ENCODE results near the gene ANXA1. TPM values are rescaled to one million over a fixed set of nuclear protein-coding genes. Genes with fewer than 3 reads are reported as not detected.

Gene ANXA1
- total RNA-seq, 2 donors from 2014 or later, result 37.9 to 44.8 TPM

DNA sequence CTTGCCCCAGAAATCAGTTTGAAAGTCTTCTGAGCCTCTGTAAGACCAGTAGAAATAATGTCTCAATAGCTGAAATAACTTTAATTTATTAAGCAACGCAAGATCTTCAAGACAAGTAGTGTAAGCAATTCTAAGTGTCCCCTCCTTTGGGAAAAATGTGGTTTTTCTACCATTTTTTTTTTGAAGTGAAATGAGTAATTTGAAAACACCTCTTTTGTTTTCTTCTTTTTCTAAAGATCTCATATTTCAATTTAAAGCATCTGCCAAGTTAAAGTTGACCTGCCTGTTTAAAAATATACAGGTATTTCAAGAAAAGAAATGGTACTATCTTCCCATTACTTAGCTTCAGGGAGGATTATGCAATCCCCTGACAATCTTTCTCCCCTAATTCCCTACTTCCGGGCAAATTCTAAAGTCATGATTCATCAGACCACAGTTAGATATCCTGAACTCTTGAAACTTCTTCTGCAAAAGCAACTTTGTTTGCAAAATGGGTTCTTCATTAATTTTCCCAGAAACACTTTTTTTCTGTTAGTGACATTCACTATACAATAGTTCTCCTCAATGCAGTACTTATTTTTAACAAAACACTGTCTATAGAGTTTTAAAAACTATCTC, 7.8 kb upstream of the ANXA1 start:
- H3K9me3 ChIP-seq, result no peaks in the 10 kb centered on the region
- H3K27me3 ChIP-seq, result no peaks in the 10 kb centered on the region
- 36 to 43% methylated on average over 2 of the region's 2 CpGs for WGBS, 2 donors
- no peaks in the 10 kb centered on the region for H3K36me3 ChIP-seq (replicated peaks in 1 of 2; ENCODE audit: insufficient read depth in 1 of 2, low read depth in 2 of 2)
- TF ChIP-seq, protein P1, sequence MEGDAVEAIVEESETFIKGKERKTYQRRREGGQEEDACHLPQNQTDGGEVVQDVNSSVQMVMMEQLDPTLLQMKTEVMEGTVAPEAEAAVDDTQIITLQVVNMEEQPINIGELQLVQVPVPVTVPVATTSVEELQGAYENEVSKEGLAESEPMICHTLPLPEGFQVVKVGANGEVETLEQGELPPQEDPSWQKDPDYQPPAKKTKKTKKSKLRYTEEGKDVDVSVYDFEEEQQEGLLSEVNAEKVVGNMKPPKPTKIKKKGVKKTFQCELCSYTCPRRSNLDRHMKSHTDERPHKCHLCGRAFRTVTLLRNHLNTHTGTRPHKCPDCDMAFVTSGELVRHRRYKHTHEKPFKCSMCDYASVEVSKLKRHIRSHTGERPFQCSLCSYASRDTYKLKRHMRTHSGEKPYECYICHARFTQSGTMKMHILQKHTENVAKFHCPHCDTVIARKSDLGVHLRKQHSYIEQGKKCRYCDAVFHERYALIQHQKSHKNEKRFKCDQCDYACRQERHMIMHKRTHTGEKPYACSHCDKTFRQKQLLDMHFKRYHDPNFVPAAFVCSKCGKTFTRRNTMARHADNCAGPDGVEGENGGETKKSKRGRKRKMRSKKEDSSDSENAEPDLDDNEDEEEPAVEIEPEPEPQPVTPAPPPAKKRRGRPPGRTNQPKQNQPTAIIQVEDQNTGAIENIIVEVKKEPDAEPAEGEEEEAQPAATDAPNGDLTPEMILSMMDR (IDR thresholded peaks at IDR 0.05), result no peak
- TF ChIP-seq POLR2A (IDR thresholded peaks at IDR 0.05), result no peak
- ATAC-seq, result peak; percentile 62
- DNase-seq, result no peak
- peaks cover 8% of the 10 kb centered on the region for H3K4me1 ChIP-seq
- intact Hi-C loops (cut with DNase I), result no loop called here
- no peak overlapping the region for H3K4me3 ChIP-seq
- peak overlapping the region in 1 of 4 donors; percentile 15 for H3K27ac ChIP-seq

DNA sequence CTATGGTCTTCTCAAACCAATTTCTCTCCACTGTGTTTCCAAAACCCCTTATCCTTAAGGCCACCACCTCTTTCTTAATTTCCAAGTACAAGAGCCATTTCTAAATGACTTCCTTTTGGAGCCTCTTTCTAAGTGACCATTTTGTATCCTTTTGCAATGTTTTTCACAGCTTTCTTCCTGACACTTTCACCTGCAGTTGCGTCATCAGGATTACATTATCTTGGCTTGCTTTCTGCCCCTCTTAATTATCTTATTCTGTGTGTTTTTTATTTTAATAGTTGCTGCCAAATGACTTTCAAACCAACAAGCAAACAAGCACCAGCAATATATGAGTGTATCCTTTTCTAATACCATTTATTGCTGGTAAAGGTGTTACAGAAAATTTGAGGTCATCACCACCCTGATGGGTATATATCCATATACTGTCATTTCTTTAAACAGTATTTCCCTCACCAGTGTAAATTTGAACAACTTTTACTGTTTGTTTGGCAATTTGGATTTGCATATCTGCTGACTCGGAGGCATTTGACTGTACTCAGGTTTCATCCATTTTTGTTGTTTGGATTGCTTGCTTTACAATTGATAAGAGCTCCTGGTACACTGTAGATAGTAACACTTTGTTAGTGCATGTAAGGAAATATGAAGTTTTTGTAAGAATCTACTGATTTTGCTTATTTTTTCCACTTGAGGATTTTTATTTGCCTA, 5.4 kb upstream of the ANXA1 start:
- DNase-seq (no peak), ATAC-seq (no peak)
- Histone ChIP-seq H3K36me3 (replicated peaks in 1 of 2; ENCODE audit: insufficient read depth in 1 of 2, low read depth in 2 of 2) (no peaks in the 10 kb centered on the region), H3K27me3 (no peaks in the 10 kb centered on the region), H3K4me3 (no peak overlapping the region), H3K27ac (no peak overlapping the region), H3K4me1 (peaks cover 8% of the 10 kb centered on the region), H3K9me3 (no peaks in the 10 kb centered on the region)
- TF ChIP-seq, protein P1 (IDR thresholded peaks at IDR 0.05), result no peak
- no peak for TF ChIP-seq POLR2A (IDR thresholded peaks at IDR 0.05)
- intact Hi-C loops (cut with DNase I), result no loop called here
- 62 to 67% methylated on average over 2 of the region's 2 CpGs for WGBS, 2 donors

DNA sequence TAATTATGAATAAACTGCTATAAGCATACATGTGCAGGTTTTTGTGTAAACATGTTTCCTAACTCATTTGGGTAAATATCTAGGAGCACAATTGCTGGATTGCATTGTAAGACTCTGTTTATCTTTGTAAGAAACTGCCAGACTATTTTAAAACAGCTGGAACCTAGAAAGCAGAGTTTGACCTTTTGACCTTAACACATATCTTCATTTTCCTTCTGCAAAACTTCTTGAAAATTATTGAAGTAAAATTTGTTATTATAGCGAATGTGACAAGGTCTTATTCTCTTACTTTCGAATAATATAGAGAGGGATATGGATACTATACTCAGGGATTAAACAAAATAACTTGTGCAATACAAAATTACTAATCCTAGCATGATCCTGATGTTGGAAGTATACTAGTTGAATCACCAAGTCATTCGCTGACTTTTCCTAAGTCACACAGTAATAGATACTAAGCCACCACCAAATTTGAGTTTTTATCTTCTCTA, 3.2 kb upstream of the ANXA1 start:
- ATAC-seq (no peak), DNase-seq (no peak)
- 80 to 85% methylated on average over 3 of the region's 3 CpGs for WGBS, 2 donors
- Histone ChIP-seq H3K4me1 (peaks cover 8% of the 10 kb centered on the region), H3K27me3 (no peaks in the 10 kb centered on the region), H3K9me3 (no peaks in the 10 kb centered on the region), H3K36me3 (replicated peaks in 1 of 2; ENCODE audit: insufficient read depth in 1 of 2, low read depth in 2 of 2) (no peaks in the 10 kb centered on the region), H3K4me3 (no peak overlapping the region), H3K27ac (no peak overlapping the region)
- intact Hi-C loops (cut with DNase I), result no loop called here
- TF ChIP-seq, protein P1 (IDR thresholded peaks at IDR 0.05), result no peak

DNA sequence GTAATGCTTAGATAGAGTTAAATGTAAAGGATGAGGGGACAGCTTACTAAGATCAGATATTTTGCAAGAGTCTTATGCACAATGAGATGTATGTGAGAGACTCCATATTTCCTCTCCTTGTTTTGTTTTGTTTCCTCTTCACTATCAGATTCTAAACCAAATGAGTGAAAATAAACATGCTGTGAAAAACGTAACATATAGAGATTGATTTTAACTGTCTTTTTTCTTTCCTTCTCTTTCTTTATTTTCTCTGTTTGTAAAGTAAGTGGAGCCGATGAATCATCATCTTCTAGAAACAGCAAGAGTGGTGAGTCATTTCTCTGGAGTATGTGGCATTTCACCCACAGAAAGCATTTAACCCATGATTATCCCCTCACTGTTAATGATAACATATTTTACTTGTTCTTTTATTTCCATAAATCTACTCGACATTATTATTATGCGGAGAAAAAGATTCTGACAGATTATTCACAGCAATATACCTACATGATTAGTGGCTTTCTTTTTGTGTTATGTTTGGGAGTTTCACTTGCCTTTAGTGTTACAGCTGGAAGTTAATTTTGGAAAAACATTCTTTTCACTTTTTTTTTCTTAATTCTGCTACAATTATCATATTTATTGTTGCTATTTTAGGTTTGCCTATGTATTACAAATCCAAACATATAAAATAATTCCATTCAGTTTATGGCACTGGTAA, 2.1 kb upstream of the ANXA1 start:
- Histone ChIP-seq H3K27ac (peak overlapping the region in 1 of 4 donors; percentile 0), H3K4me3 (no peak overlapping the region), H3K9me3 (no peaks in the 10 kb centered on the region), H3K27me3 (no peaks in the 10 kb centered on the region), H3K36me3 (replicated peaks in 1 of 2; ENCODE audit: insufficient read depth in 1 of 2, low read depth in 2 of 2) (no peaks in the 10 kb centered on the region), H3K4me1 (peaks cover 1% of the 10 kb centered on the region)
- intact Hi-C loops (cut with DNase I), result no loop called here
- DNase-seq, result no peak
- ATAC-seq, result peak; percentile 58
- WGBS, 2 donors, result 31 to 33% methylated on average over 4 of the region's 4 CpGs
- no peak for TF ChIP-seq POLR2A (IDR thresholded peaks at IDR 0.05)
- TF ChIP-seq, protein P1 (IDR thresholded peaks at IDR 0.05), result no peak

Data from body of pancreas (tissue), 4 donors.